ENCODE data around the gene KCTD13. TPM values are rescaled to one million over a fixed set of nuclear protein-coding genes. Genes with fewer than 3 reads are reported as not detected.

Gene KCTD13
- polyA plus RNA-seq, 2 of the 4 experiments (the other 2 are of a cell fraction) = 12.7 to 14.6 TPM

GRCh38 chr16:29899516-29900101 lies 26.4 kb downstream of the KCTD13 start, which contains the start of gene SEZ6L2 (continued):
- TF ChIP-seq ZNF302 (CRISPR knock-in tag; IDR thresholded peaks at IDR 0.05) (no peak), POLR2AphosphoS2 (conservative IDR thresholded peaks at IDR 0.05; ENCODE audit: low read length) (no peak), JUNB (IDR thresholded peaks at IDR 0.05) (no peak), ELK1 (IDR thresholded peaks at IDR 0.05; ENCODE audit: low read depth, low read length) (no peak), RNF2 (IDR thresholded peaks at IDR 0.05; ENCODE audit: borderline replicate concordance, low read depth) (no peak), RFX5 (IDR thresholded peaks at IDR 0.05) (no peak)
- TF ChIP-seq, protein P1, sequence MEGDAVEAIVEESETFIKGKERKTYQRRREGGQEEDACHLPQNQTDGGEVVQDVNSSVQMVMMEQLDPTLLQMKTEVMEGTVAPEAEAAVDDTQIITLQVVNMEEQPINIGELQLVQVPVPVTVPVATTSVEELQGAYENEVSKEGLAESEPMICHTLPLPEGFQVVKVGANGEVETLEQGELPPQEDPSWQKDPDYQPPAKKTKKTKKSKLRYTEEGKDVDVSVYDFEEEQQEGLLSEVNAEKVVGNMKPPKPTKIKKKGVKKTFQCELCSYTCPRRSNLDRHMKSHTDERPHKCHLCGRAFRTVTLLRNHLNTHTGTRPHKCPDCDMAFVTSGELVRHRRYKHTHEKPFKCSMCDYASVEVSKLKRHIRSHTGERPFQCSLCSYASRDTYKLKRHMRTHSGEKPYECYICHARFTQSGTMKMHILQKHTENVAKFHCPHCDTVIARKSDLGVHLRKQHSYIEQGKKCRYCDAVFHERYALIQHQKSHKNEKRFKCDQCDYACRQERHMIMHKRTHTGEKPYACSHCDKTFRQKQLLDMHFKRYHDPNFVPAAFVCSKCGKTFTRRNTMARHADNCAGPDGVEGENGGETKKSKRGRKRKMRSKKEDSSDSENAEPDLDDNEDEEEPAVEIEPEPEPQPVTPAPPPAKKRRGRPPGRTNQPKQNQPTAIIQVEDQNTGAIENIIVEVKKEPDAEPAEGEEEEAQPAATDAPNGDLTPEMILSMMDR (IDR thresholded peaks at IDR 0.05) = no peak

GRCh38 chr16:29898804-29899515 lies 27.1 kb downstream of the KCTD13 start:
- H3K4me3 ChIP-seq = peak overlapping the region; percentile 68
- TF ChIP-seq ZSCAN20 (CRISPR knock-in tag; IDR thresholded peaks at IDR 0.05) (no peak), PHF8 (IDR thresholded peaks at IDR 0.05; ENCODE audit: borderline replicate concordance, low read depth) (peak; percentile 68; the same call in 1 of the 2 replicates), HEYL (CRISPR knock-in tag; IDR thresholded peaks at IDR 0.05) (no peak), CHD2 (IDR thresholded peaks at IDR 0.05; ENCODE audit: low read length, partially characterized antibody) (peak; percentile 53)
- peak overlapping the region; percentile 98 for H3K4me2 ChIP-seq
- ATAC-seq = peak; percentile 70 to 80
- 6% methylated on average over 16 of the region's 25 CpGs for WGBS (ENCODE audit: missing lambda C conversion rate)
- ChIA-PET POLR2A (interaction anchor here (0.6 to 2.3 kb wide), 12 partner anchors 14 to 166 kb away, joined by 3 to 12 read pairs (median 5); partner anchors contain the start of genes ALDOA, CDIPT, HIRIP3 and INO80E), CTCF (interaction anchor here (0.6 to 5.4 kb wide), 12 partner anchors 10 to 133 kb away, joined by 3 to 41 read pairs (median 4); partner anchors contain the start of gene CDIPT)
- DNase-seq (ENCODE audit: low read depth in 1 of 2, low spot score in 1 of 2) = peak in 1 of 2 experiments; percentile 58
- no peak for FAIRE-seq
- H3K27ac ChIP-seq = peak overlapping the region; percentile 66 to 88
- peaks cover 16% of the 10 kb centered on the region for H3K4me1 ChIP-seq
- H3K9me3 ChIP-seq = no peaks in the 10 kb centered on the region

GRCh38 chr16:29898135-29898803 lies 27.8 kb downstream of the KCTD13 start:
- H3K27ac ChIP-seq = peak overlapping the region in 1 of 2 experiments; percentile 88; a peak in 3 of 6 replicates
- H3K4me1 ChIP-seq = peaks cover 16% of the 10 kb centered on the region
- ChIA-PET CTCF (interaction anchor here (1.2 kb wide), 2 partner anchors 25 to 35 kb away, joined by 3 to 6 read pairs; partner anchors contain the start of gene CDIPT), POLR2A (interaction anchor here (1.6 kb wide), 1 partner anchor 91 kb away, joined by 9 read pairs; no protein-coding TSS in a partner anchor)
- TF ChIP-seq REST (IDR thresholded peaks at IDR 0.05) (peak; percentile 54; the same call in 1 of the 2 replicates), RNF2 (IDR thresholded peaks at IDR 0.05; ENCODE audit: borderline replicate concordance, low read depth) (no peak)
- WGBS (ENCODE audit: missing lambda C conversion rate) = 61% methylated on average over 9 of the region's 9 CpGs
- H3K4me3 ChIP-seq = peak overlapping the region; percentile 68; the same call in 2 of the 3 replicates
- no peaks in the 10 kb centered on the region for H3K9me3 ChIP-seq
- DNase-seq (ENCODE audit: low read depth in 1 of 2, low spot score in 1 of 2) = no peak
- ATAC-seq = no peak
- FAIRE-seq = no peak
- H3K4me2 ChIP-seq = peak overlapping the region; percentile 98

All from A549 (cell line).